Psoas muscle (tissue), 8 donors: ENCODE data around the gene ZNF135. TPM values are rescaled to one million over a fixed set of nuclear protein-coding genes. Genes with fewer than 3 reads are reported as not detected.
A peak's percentile ranks its signal among the peaks of the same experiment; 100 is the strongest.

ENCODE experiments used
- ATAC-seq, 4 donors: fragments of 200-7000 bp; cut with Tn5 transposase; one replicate each; pipeline ENCODE4 v1.9.1; 2020; ENCODE audit warnings: moderate library complexity in 3 of 4, mild to moderate bottlenecking in 2 of 4
- DNase-seq, 2 donors: peaks; one replicate each; pipeline ENCODE4 v3.0.0-alpha.2; 2020
- H3K27ac ChIP-seq: fragments of 200-600 bp; one replicate; pipeline ENCODE4 v1.8.0; 2022
- H3K27me3 ChIP-seq, 3 donors: fragments of 200-600 bp in 1 of 3; one replicate each; pipeline versions ENCODE4 v1.6.1 to v1.8.0; 2013 to 2022; ENCODE audit warnings: low read length in 2 of 3, mild to moderate bottlenecking in 2 of 3, moderate library complexity in 1 of 3; ENCODE audit not compliant: insufficient read depth in 3 of 3
- H3K36me3 ChIP-seq, 2 donors: fragments of 200-600 bp in 1 of 2; one replicate each; pipeline versions ENCODE4 v1.6.1 to v1.8.0; 2013 to 2022; ENCODE audit warnings: low read depth in 1 of 2, mild to moderate bottlenecking in 1 of 2, moderate library complexity in 1 of 2; ENCODE audit not compliant: insufficient read depth in 1 of 2
- H3K4me1 ChIP-seq: fragments of 200-600 bp; one replicate; pipeline ENCODE4 v1.8.0; 2022
- H3K4me3 ChIP-seq: fragments of 200-600 bp; one replicate; pipeline ENCODE4 v1.8.0; 2022; ENCODE audit warnings: mild to moderate bottlenecking
- H3K9me3 ChIP-seq: fragments of 200-600 bp; one replicate; pipeline ENCODE4 v1.8.0; 2022
- CTCF ChIP-seq: fragments of 200-600 bp; IDR thresholded peaks from one replicate; pipeline ENCODE4 v1.8.0; 2022; ENCODE audit warnings: antibody characterized with exemption
- WGBS, 3 donors: extraction: QIAGEN DNeasy Blood & Tissue Kit; methylation state at CpG; one replicate each; pipeline versions ENCODE4 v1.1.6 to v1.1.7; 2013; 5-methylcytosine and 5-hydroxymethylcytosine counted together
- intact Hi-C, 2 donors: fragments of 100-400 bp; cut with DNase I; formaldehyde crosslinking; loops; one replicate each; pipeline versions ENCODE4 v1.11.0 to v1.14.2; 2022
- polyA plus RNA-seq, 3 donors: library from polyadenylated mRNA; stranded (reverse); fragments of 200-250 nt; gene quantifications; one replicate each; pipeline ENCODE4 v1.2.3, GENCODE V29; 2013
- total RNA-seq, 4 donors: library from RNA; stranded (reverse); fragmentation: NEBNext Ultra II Directional in 2 of 4; extraction: Animal tissue kit (Norgen Biotek cat#: 25700) in 2 of 4; gene quantifications; one replicate each; pipeline versions ENCODE4 v1.2.1 to v1.2.4, GENCODE V29; 2021 to 2023
- donor health status: healthy with polysubstance abuse.
- donor health status: DM: no; HTN: no; CAD: no; lungs with moderate emphysema.
- donor health status: Bipolar disorder and iron deficiency.
- donor health status: healthy.
- donor health status: DM: yes; HTN: yes; CAD: no.
- donor health status: DM: no; HTN: no; CAD: no.
- donor health status: DM: no; HTN: no; CAD: no.
- donor health status: DM: yes; HTN: yes; CAD: no.

Gene ZNF135
- total and polyA plus RNA-seq, 7 donors: 0.87 to 1.7 (median 1.2) TPM

- Histone ChIP-seq H3K36me3 (no peaks in the 10 kb centered on the region), H3K9me3 (peaks cover 13% of the 10 kb centered on the region), H3K27me3 (peaks cover 0 to 4% (median 0%) of the 10 kb centered on the region in 3 donors), H3K27ac (no peak overlapping the region), H3K4me3 (no peak overlapping the region), H3K4me1 (no peaks in the 10 kb centered on the region)
- ATAC-seq (no peak), DNase-seq (no peak)
- 83 to 89% (median 89%) methylated on average over 12 of the region's 12 CpGs for WGBS, 3 donors
- TF ChIP-seq CTCF: no peak
- intact Hi-C loops: loop anchor here in 1 of 2 donors (5.0 kb wide), 1 partner anchor 128 kb away; the partner anchor contains the start of gene ZNF329
Measured at GRCh38 chr19:58024661-58025060, 34.4 kb upstream of the ZNF135 start.

DNA sequence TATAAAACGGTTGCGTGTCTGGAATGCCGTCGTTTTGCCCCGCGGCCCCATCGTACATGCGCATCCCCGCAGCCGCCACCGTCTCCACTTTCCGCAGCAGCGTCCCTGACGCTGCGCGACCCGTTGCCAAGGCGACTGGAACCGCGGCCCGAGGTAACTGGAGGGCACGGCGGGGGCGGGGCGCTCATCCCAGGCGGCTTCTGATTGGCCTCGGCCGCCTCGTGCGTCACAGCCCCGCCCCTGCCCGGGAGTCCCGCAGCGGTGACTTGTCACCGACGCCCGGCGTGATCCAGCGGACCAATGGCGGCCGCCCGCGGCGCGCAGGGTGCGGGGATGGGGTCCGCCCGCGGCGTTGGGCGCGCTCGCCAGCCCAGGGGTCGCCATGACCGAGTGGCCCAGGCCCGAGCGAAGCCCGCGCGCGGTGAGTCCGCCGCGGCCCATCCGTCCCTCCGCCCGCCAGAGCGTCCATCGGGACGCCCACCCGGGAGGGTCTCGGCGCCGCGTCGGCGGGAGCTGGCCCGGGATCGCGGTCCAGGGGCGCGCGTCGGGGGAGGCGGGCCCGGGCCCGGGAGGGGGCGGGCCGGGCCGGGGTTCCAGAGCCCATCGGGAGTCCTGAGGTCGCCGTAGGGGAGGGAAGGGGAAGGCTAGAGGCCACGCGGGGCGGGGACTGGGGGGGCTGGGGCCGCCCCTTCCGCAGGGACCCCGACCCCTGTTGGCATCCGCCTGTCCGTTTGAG, 25.2 kb upstream of the ZNF135 start, which contains the start of gene ZSCAN1:
TSS of gene ZSCAN1 (plus strand) at position 285 of the 736 bp plus-strand sequence. CDS start 3,812 bp downstream, outside the sequence.
- no peaks in the 10 kb centered on the region for H3K36me3 ChIP-seq
- 0 to 1% (median 1%) methylated on average over 37 to 101 of the region's 101 CpGs for WGBS, 3 donors
- H3K27me3 ChIP-seq: peaks cover 0 to 26% (median 12%) of the 10 kb centered on the region in 3 donors
- peaks cover 14% of the 10 kb centered on the region for H3K9me3 ChIP-seq
- intact Hi-C loops: no loop called here
- peak within 1 kb of the TSS; percentile 32 for H3K4me3 ChIP-seq
- no peak for TF ChIP-seq CTCF
- H3K27ac ChIP-seq: no peak within 1 kb of the TSS
- DNase-seq (peak; percentile 72 to 77), ATAC-seq (peak in 2 of 4 donors; percentile 40 to 67)
- no peaks in the 10 kb centered on the region for H3K4me1 ChIP-seq

DNA sequence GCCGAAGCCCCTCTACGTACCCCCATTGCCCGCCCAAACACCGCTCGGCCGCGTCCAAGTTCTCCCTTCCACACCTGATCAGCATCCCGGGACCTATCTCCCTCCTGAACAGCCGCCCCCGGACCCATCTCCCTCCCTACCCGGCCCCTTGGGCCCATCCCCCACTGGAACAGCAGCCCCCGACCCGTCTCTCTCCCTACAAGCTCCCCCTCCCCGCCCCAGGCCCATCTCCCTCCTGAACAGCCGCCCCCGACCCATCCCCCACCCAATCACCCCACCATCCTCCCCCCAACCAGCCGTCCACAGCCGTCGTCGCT, 24.6 kb upstream of the ZNF135 start:
- H3K27me3 ChIP-seq: peaks cover 0 to 26% (median 9%) of the 10 kb centered on the region in 3 donors
- DNase-seq (no peak), ATAC-seq (no peak)
- peak overlapping the region; percentile 32 for H3K4me3 ChIP-seq
- no peak overlapping the region for H3K27ac ChIP-seq
- H3K36me3 ChIP-seq: no peaks in the 10 kb centered on the region
- no peaks in the 10 kb centered on the region for H3K4me1 ChIP-seq
- TF ChIP-seq CTCF: no peak
- intact Hi-C loops: no loop called here
- 2 to 4% (median 3%) methylated on average over 11 to 20 of the region's 20 CpGs for WGBS, 3 donors
- peaks cover 13% of the 10 kb centered on the region for H3K9me3 ChIP-seq

DNA sequence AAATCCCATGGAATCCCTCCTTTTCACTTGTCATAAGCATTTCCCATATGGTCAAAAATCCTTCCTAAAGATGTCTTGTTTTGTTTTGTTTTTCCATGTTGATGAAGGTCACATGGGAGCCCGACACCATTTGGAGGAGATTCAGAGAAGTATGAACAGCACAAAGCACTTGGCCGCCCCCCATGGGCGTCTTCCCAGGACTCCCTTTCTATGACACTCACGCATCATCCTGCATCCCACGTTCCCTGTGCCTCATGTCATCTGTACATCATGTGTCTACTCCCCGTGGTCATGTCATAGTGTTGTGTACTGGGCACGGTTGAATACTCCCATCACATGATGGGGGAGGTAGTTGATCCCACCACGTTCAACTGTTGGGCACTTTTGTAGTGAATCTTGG, 23.2 kb upstream of the ZNF135 start:
- no peak overlapping the region for H3K4me3 ChIP-seq
- H3K27ac ChIP-seq: no peak overlapping the region
- H3K27me3 ChIP-seq: peaks cover 0 to 26% (median 11%) of the 10 kb centered on the region in 3 donors
- H3K36me3 ChIP-seq: no peaks in the 10 kb centered on the region
- TF ChIP-seq CTCF: no peak
- H3K4me1 ChIP-seq: no peaks in the 10 kb centered on the region
- intact Hi-C loops: no loop called here
- WGBS, 3 donors: 54 to 60% (median 58%) methylated on average over 8 of the region's 8 CpGs
- no peak for DNase-seq
- no peak for ATAC-seq
- H3K9me3 ChIP-seq: peaks cover 8% of the 10 kb centered on the region
